ENCODE measurements around the gene KRAS.

The KRAS gene

GRCh38 chr12:25194214-25194613 is 56.5 kb downstream of the KRAS start:
- DNase-seq = no peak

- no peak for DNase-seq
Observed at GRCh38 chr12:25190793-25191192, 59.9 kb downstream of the KRAS start.

- DNase-seq = no peak
Observed at GRCh38 chr12:25189656-25190055, 61.1 kb downstream of the KRAS start.

GRCh38 chr12:25187781-25188180 is 62.9 kb downstream of the KRAS start:
- no peak for DNase-seq

- no peak for DNase-seq
Observed at GRCh38 chr12:25186788-25187402, 63.8 kb downstream of the KRAS start.

- no peak for DNase-seq
Observed at GRCh38 chr12:25186038-25186787, 64.5 kb downstream of the KRAS start.

- DNase-seq = no peak
Observed at GRCh38 chr12:25184132-25184531, 66.6 kb downstream of the KRAS start.

GRCh38 chr12:25182765-25183164 is 68.0 kb downstream of the KRAS start:
- DNase-seq = no peak

GRCh38 chr12:25162866-25163265 is 87.9 kb downstream of the KRAS start:
- DNase-seq = no peak

- no peak for DNase-seq
Observed at GRCh38 chr12:25156061-25156460, 94.7 kb downstream of the KRAS start.

GRCh38 chr12:25155022-25155576 is 95.6 kb downstream of the KRAS start:
- no peak for DNase-seq
